ENCODE data around the gene NOD2. TPM values are rescaled to one million over a fixed set of nuclear protein-coding genes. Genes with fewer than 3 reads are reported as not detected.

NOD2 gene
- total RNA-seq, 1 experiment from 2014 or later, result 0.34 TPM

- DNase-seq (ENCODE audit: low read depth), result no peak
Measured at GRCh38 chr16:50694206-50694605, 800 bp downstream of the NOD2 start.

GRCh38 chr16:50695017-50696000, 1.9 kb downstream of the NOD2 start:
- DNase-seq (ENCODE audit: low read depth), result no peak

GRCh38 chr16:50696126-50696525, 2.7 kb downstream of the NOD2 start:
- DNase-seq (ENCODE audit: low read depth), result no peak

DNA sequence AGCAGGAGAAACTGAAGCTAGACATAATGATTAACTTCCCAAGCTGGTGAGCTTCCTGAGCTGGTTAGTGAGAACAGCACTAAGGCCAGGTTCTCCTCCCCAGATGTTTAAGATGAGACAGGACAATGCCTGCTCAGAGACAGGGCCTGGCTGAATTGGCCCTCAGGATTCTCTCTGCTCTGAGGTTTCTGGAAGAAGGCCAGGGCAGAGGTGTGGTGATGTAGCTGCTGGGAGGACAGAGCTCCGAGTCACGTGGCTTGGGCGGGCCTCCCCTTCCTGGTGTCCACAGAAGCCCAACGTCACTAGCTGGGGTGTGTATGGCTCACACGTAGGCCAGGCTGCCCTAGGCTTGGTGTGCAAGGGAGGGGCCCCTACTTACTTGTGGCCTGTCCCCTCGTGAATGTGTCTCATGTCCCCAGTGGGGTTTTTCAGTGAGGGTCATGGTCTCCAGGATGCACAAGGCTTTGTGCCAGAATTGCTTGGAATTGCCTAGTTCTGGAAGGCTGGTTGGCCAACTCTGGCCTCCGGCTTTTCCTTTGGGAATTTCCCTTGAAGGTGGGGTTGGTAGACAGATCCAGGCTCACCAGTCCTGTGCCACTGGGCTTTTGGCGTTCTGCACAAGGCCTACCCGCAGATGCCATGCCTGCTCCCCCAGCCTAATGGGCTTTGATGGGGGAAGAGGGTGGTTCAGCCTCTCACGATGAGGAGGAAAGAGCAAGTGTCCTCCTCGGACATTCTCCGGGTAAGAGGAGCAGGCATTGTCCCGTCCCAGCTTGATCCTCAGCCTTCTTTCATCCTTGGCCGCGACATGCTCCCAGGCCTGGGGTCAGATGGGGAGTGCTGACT, 3.4 kb downstream of the NOD2 start:
- DNase-seq (ENCODE audit: low read depth), result peak; percentile 89

DNA sequence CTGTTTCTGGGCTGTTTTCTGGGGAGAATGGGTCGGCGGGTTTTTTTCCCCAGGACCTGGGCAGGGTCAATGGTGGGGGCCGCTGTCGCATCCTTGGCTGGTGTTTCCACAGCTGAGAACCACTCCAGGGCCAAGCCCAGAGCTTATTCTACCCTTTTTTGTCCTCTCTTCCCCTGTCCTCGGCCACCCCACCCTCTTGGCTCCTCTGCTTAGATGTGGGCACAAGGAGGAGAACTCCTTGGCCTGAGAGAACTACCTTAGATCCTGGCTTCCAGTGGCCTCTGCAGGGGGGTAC, 4.0 kb downstream of the NOD2 start:
- DNase-seq (ENCODE audit: low read depth), result no peak

DNA sequence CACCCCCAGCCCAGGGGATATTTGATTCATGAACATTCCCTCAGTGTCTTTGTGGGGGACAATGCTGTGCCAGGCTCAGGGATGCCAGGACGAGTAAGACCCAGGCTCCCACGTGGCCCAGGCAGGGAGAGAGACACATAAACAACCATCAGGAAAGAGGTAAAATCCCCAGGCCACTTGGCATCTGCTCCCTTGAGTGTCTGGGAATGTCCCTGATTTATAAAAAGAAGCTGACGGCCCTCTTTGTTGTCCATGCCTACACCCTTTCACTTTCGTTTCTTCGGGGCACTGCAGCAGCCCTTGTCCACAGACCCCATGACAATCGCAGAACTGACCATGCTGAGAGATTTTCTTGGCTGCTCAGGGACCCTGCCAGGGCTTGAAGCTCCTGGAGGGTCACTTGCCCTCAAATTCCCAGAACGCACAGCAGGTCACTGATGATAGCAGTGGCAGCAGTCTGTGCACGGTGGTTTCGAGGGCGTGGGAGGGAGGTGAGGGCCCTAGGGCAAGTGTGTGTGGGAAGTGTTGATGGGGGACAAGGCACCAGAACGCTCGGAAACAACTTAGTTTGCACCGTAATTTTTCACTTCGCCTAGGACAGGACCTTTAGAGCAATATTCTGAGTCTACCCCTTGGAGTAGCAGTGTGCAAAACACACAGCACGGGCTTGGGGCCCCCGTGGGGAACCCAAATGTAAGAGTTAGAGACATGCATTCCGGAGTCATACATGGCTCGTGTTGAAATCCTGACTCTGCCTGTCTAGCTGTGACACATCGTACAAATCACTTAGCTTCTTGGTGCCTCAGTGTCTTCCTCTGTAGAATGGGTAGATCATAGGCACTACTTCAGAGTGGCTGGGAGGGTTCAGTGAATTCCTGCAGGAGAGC, 4.7 kb downstream of the NOD2 start:
- DNase-seq (ENCODE audit: low read depth), result peak; percentile 76

GRCh38 chr16:50699326-50700159, 6.1 kb downstream of the NOD2 start:
- DNase-seq (ENCODE audit: low read depth), result peak; percentile 65

DNA sequence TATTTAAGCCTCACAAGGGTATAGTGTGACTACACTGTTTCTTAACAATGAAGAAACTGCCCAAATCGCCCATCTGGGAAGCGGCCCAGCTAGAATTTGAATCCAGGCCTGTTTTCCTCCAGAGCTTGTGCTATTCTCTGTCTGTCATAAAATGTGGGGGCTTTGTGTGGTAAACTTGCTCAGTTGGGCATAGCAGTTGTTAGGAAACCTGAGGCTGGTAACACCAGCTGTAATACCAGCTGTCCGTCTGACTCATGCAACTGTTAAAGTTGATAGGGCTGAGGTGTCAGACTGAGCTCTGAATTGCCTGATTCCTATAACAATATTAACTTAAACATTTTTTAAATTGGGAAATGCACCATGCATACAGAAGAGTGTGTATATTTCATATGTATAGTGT, 9.3 kb downstream of the NOD2 start:
- DNase-seq (ENCODE audit: low read depth), result peak; percentile 50

DNA sequence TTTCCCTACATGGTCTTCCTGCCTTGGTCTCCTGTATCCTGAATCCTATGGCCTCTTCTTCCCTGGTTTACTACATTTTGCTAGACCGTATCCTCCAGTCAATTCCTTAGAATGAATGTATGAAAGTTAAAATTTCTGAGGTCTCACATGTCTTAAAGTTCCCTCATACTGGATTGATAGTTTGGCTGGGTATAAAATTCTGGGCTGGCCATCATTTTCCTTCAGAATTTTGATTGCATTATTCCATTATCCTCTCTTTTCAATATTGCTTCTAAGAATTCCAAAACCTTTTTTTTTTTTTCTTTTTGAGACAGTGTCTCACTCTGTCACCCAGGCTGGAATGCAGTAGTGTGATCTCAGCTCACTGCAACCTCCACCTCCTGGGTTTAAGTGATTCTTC, 10.8 kb downstream of the NOD2 start:
- DNase-seq (ENCODE audit: low read depth), result no peak

DNA sequence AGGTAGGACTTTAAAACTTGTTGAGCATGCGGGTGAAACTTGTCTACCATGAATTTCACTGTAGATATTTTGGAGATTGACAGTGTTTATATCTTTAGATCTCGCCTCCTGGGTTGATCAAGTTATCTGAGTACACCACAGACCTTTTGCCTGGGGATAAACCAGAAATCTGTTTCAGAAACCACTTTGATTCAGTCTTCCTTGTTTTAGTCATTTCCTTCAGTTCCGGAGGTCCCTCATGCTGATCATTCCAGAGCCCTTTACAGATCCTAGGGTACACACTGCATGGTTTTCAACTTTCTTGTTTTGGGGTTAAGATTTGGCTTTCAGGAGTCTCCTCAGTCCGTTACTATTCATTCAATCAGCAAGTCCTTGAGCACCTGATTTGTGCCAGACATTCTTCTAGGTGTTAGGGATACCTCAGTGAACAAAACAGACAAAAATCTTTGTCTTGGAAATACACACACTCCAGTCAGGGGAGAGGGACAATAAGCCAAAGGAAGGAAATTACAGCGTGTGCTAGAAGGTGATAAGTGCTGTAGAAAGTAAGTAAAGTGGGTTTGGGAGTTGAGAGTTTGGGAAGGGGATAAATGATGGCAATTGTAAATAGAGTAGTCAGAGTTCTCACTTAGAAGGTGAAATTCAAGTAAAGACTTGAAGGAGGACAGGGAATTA, 12.2 kb downstream of the NOD2 start:
- DNase-seq (ENCODE audit: low read depth), result peak; percentile 37

GRCh38 chr16:50706250-50706649, 12.8 kb downstream of the NOD2 start:
- DNase-seq (ENCODE audit: low read depth), result no peak

DNA sequence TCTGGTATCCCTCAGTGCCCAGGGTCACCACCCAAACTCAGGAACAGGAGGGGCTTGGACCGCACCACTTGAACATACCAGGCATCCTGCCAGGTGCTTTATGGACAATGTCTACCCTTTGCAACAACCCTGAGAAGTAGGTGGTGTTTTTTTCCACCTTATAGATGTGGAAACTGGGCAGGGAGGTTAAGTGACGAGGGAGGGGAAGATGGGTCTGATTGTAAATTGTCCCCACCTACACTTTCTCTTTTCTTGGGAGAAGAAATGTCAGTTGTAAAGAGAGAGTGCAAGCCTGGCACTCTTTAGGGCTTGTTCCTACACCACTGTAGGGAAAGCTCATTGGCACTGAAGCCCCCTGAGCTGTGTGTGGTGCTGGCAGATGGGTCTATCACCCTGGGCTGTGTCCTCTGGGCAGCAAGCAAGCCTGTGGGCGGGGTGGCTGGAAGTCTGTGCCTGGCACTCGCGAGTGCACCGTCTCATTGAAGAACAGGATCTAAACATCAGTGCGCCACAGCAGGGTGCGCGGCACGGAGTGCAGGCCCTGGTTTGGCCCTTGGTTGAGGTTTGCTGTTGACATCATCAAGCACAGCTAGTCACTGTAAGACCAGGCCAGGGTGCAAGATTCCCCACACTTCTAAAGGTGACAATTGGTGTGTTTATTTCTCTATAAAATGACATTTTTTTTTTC, 15.1 kb downstream of the NOD2 start:
- DNase-seq (ENCODE audit: low read depth), result no peak

DNA sequence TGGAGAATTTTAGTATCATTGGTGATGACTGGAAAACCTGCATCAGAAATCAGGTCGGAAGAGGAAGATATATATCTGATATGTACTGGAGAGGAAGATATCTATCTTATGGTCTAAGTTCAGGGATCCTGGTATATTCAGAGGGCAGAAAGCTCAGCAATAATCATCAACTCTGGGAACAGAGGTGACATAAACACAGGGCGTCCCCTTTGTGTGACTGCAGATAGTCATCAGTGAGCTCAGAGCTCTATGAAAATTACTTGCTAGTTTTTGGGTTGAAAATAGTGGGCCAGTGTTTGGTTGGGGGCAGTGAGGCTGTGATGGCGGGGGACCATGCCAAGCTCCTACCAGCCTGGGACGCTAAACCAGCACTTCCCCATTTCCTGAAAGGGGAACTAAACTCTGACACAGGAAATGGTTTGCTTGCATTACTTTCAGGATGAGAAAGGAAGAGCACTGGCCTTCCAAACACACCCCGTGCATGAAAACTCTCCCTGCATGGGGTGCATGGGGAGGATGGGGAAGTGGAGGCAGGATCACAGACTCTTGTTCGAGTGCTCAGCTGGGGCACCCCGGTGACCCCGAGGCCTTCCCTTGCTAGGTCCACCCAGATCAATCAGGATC, 15.8 kb downstream of the NOD2 start:
- DNase-seq (ENCODE audit: low read depth), result no peak

DNA sequence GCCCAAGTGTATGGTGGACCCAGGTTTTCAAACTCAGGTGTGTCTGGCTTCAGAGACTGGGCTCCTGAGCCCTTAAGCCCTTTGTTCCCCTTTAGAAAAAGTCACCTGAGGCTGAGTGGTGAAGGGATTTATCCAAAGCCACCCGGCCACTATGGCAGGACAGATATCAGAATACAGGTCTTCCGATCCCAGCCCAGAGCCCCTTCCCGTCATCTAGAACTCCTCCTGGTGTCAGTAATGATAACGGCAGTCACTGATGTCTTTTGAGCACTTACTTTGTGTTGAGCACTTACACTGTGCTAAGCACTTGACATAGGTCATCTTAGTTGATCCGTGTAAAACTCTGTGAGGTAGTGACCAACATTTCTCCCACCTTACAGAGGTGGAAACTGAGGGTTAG, 16.6 kb downstream of the NOD2 start:
- no peak for DNase-seq (ENCODE audit: low read depth)

DNA sequence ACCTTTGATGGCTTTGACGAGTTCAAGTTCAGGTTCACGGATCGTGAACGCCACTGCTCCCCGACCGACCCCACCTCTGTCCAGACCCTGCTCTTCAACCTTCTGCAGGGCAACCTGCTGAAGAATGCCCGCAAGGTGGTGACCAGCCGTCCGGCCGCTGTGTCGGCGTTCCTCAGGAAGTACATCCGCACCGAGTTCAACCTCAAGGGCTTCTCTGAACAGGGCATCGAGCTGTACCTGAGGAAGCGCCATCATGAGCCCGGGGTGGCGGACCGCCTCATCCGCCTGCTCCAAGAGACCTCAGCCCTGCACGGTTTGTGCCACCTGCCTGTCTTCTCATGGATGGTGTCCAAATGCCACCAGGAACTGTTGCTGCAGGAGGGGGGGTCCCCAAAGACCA, 17.6 kb downstream of the NOD2 start:
- no peak for DNase-seq (ENCODE audit: low read depth)

GRCh38 chr16:50711862-50712559, 18.6 kb downstream of the NOD2 start:
- no peak for DNase-seq (ENCODE audit: low read depth)

DNA sequence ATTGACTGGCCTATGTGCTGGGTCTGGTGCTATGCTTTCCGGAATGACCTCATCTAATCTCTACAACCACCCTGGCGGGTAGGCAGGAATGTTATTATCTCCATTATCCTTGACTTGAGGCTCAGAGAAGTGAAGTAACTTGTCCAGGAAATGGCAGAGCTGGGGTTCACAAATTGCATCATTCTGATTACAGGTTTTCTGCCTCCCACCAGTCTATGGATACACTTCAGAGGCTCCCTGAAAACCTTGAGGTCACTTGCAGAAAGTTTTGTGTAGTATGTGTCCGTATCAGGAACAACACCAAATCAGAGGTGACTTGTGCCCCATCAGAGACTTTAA, 19.1 kb downstream of the NOD2 start:
- DNase-seq (ENCODE audit: low read depth), result peak; percentile 61

- no peak for DNase-seq (ENCODE audit: low read depth)
Measured at GRCh38 chr16:50712956-50713355, 19.6 kb downstream of the NOD2 start.

DNA sequence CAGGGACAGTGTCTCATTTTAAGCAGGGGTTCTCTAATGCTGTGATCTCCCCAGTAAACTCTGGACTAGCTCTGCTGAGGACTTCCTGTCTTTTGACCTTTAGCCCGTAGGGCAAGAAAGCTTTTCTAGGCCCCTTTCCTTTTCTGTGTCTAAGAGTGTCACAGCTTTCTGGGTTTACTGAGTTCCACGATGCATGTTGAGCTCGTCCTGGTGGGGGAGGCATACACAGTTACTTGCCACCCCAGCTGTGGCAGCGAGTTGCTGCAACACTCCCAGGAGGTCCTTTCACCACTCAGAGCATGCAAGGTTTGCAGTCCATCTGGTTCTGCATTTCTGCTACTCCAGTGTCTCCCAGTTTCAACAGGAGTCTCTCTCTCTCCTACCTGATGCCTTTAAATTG, 23.7 kb downstream of the NOD2 start:
- no peak for DNase-seq (ENCODE audit: low read depth)
